NCI-H2171 treated with DMSO at 0.1 percent for 48 hours (cell line): ENCODE results near the gene WASF3.

Source experiments
- DNase-seq: peaks from one replicate; lab custom pipeline; 2025; lab: John Stamatoyannopoulos, UW

Gene WASF3

DNA sequence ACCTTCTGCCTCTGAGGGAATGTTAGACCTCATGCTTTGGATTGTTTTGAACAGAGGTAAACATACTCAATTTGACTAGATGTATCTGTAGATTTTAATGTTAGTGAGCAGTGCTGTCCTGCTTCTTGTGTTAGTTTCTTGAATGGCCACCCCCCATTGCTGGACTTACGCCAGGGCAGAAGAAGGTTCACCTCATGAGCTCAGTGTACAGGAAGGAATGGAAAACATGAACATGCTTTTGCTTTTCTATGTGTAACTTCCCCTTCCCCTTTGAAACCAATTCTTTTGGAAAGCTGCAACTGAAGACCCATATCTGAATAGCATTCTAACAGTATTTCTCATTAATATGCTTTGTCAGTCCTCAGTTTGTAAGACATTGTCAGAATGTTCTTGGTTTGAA lies 32.3 kb downstream of the WASF3 start:
- DNase-seq: no peak

DNA sequence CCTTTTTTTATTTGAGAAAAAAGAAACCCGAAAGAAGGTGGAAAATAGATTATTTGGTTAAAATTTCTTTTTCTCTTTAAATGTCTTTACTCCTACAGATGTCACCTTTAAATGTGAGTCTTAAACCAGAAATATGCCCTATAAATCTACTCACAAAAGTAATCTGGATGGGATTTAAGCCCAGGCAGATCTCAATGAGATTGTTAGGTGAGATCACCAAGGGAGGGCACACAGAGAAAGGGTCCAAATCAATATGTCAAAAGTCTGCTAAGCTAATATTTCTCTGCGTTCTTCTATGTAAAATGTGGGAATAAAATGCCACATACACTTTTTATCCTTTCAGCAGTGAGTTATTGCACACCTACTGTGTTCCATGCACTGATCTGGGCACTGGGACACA lies 32.9 kb downstream of the WASF3 start:
- DNase-seq: no peak

DNA sequence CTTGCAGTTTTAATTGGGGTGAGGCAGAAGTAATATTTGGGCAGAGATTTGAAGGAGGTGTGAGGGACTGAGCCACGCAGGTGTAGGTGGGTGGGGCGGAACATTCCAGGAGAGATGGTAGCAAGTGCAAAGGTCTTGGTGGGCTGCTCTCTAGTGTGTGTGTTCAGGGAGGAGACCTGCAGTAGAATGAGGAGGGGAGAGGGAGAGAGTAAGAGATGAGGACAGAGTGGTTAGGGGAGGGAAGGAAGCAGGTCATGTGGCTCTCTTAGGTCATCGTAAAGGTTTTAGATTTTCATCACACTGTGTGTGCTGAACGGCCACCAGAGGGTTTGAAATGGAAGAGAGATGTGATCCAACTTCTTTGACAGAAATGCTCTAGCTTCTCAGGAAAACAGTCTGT lies 33.5 kb downstream of the WASF3 start:
- no peak for DNase-seq

DNA sequence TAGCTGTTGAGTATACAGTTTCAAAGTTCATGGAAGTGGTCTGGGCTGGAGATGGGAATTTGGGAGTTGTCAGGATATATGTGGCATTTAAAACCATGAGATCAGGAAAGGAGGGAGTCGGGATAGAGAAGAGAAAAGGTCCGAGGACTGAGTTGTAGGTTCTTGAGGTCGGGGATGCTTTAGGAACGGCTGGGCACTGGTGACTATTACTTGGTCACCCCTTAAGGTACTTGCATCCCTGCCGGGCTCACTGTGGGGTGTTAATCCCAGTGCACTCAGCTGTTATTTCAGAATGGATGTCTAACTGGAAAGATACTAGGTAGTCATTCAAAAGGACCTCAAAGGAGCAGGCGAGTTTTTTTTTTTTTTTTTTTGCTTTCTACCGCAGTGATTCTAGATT lies 34.2 kb downstream of the WASF3 start:
- no peak for DNase-seq

DNA sequence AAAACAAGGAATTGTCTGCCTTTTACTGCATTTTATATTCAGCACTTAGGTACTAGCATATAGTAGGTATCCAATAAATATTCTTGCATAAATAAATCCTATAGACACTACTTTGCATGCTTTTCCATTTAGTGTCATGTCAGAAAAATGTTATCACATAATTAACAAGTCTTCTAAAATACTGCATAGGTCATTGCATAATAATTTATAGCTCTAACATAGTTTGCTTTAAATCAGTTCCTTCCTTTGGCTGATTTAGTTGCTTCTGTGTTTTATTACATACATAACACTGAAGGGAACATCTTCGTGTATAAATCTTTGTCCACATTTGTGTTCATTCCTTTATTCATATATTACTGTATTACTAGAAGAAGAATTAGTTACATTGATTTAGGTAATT lies 36.2 kb downstream of the WASF3 start:
- DNase-seq: no peak

DNA sequence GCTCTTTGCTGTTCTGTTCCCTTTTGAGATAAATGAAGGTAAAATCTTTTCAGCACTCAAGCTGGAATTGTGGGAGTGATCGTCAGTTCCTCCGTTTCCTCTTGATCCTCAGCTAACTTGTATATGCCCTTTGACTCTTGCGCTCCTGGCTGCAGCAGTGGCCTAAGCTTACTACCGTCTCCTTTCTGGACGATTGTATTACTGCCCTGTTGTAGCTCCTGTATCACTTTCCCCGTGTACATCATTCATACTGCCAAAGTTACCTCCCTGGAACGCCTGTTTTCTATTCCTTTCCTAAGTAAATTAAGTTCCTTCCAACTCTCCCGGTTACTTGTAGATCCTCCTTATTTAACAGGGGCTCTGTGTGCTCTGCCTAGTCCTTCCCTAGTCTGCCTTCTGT lies 36.9 kb downstream of the WASF3 start:
- no peak for DNase-seq

DNA sequence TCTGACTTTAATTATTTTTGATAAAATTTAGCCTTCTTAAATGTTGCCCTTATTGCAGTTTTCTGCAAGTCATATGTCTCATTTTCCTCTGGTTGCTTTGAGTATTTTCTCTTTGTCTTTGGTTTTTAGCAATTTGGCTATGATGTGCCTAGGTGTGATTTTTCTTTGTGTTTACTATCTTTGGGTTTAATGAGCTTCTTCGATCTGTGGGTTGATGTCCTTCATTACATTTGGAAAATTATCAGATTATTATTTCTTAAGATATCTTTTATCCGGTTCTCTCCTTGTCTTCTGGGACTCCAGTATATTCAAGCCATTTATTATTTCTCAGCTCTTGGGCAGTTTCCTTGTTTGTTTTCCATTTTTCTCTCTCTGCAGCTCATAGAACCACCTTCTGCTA lies 39.0 kb downstream of the WASF3 start:
- DNase-seq: no peak

DNA sequence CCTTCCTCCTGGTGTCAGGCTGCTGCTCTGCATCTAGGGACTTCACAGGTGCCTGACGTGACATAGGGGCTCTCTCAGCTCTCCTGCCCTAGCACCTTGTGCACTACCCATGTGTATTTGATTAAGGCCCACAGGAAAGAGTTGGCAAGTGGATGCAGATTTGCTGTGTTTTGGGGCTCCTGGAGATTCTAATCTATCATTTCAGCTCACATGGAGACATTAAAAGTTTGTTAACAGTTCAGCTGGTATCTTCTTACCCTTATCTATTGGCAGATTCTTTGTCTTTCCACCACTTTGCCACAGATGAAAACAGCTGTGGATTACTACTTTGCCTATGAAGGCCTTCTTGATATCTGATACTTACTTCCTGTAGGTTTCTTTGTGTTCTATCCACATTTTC lies 41.9 kb downstream of the WASF3 start:
- DNase-seq: peak; percentile 23

DNA sequence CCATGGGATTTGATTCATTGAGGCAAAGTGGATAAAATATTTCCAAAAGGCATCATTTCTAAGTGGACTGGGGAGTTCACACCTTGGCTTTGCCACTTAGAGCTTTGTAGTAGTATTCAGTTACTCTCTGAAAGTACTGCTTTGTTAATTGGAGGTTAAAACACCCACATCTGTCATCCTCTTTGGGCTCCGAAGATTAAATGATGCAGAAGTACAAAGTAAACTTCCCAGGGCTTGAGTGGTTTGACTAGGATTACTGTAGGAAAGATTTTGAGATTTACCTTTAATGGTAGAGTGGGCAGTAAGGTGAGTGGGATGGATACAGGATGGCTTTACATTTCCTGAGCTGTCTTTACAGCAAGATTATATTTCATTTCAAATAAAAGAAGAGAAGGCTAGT lies 42.4 kb downstream of the WASF3 start:
- peak; percentile 74 for DNase-seq

DNA sequence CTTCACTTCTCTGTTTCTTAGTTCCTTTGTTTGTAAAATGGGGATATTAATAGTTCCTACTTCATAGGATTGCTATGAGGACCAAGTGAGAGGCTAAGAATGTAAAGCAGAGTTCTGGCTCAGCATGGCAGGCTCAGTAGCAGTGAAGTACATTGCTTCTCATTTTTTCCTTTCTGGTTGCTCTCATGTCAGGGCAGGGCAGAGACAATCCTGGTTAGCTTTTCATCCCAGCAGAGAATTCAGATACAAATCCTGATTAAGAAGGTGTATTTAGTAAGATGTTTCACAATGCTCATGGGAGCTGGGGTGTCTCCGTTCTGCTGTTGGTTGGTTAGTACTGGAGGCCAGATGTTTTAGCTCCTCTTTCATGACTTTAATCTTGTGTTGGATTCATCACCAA lies 42.9 kb downstream of the WASF3 start:
- DNase-seq: no peak

DNA sequence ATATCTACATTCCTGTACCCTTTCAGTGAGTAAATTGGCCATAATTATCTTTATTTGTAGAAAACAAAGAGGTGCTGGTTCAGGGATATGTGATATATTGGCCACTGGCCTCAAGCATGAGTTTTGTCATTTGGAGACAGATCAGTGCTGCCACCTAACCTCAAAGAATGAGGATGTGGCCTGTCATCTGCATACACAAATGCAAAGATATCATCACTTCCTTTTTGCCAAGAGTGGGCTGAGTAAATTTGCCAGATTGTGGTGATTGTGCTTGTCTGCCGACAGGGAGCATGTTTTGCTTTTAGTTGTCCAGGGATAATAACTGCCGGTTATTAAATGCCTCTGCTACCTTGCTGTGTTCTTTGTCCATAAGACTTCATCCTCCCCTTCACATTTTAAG lies 44.2 kb downstream of the WASF3 start:
- no peak for DNase-seq

DNA sequence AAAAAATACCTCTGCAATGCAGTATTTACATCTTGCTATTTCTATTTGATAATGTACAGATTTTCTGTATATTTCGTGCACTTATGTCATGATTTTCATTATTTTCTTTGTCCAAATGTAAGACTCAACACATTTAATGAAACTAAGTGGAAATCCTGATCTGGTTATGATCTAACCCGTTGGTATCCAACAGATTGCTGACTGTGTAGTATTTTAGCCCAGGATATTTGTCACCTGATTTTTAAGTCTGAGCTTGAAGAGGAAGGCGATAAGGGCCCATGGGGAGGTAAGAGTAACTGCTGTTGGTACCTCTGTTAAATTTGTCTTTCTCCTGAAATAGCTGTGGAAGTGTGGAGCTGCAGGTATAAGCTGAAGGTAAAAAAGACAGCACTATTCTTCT lies 45.3 kb downstream of the WASF3 start:
- no peak for DNase-seq

DNA sequence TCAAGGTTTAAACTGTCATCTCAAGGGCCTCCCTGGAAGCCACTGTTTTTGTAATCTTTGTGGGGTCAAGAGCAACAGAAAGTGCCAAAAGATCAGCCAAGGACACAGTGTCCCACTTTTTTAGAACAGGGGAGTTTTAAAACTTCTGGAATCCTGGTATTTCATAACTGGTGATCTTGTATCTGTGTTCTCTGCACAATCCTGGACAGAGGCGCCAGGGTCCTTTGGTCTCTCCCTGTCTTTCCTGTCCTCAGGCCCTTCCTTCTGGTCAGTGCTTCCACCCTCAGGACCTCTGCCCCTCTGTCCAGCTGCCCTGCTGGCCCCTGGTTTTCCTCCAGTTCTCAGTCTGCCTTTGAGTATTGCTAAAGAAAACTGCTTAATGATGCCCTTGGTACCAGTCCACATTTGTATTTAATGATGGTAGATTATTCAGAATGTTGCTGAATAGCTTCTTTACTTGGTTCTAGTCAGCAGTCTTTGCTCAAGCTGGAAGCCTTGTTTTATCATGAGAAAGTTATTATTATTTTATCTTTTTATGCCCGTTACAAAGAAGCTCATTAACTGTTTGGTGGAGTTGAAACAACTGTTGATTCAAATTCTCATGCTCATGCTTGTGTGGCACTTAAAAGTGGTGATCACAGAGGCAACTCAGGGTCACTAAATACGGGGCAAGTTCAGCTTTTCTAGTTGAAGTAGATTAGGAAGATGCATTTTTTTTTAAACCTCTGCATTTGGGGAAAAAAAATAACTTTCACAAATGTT lies 47.5 kb downstream of the WASF3 start:
- no peak for DNase-seq

DNA sequence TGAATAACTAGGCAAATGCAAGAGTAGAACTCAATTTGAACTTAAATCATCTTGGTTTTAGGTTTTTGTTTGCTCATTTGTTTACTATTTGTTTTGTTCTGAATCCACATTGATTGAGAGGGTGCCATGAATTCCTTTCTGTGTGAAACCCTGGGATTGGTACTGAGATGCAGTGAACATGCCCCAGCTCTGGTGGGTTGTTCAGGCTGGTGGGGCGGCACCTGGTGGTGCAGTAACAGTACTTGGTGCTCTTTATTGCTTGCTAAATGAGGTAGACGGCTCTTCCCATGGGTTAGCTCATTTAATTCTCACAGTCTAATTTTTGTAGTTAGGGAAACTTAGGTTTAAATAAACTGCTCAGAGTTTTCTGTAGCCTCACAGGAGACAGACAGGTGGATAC lies 48.4 kb downstream of the WASF3 start:
- no peak for DNase-seq

DNA sequence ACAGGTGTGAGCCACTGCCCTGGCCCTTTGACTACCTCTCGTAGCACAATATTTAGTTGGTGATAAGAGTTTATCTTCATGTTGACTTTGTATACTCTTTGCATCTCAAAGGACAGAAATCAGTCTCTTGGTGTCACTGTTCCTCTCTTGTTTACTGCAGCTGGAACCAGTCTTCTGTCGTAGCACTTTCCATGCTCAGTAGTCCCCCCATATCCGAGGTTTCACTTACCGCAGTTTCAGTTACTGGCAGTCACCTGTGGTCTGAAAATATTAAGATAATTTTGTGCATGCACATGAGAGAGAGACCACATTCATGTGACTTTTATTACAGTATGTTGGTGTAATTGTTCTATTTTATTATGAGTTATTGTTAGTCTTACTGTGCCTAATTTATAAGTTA lies 49.1 kb downstream of the WASF3 start:
- DNase-seq: no peak

DNA sequence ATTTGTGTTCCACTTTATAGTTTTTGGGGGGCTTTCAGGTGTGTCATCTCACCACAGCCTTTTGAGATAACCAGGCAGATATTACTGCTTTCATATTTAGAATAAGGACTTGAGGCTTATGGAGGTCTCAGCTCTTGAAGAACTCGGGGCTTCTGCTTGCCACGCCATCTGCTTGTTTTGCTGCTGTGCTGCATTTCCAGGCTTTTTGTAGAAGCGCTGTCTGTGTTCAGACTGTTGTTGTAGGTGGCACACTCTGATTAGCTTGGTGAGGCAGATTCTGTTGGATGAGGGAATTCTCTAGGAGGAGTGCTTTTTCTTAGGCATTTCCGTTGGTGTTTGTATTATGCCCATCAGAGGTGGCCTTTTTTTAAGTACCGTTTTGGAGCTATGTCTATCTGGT lies 57.2 kb downstream of the WASF3 start:
- peak; percentile 5 for DNase-seq

DNA sequence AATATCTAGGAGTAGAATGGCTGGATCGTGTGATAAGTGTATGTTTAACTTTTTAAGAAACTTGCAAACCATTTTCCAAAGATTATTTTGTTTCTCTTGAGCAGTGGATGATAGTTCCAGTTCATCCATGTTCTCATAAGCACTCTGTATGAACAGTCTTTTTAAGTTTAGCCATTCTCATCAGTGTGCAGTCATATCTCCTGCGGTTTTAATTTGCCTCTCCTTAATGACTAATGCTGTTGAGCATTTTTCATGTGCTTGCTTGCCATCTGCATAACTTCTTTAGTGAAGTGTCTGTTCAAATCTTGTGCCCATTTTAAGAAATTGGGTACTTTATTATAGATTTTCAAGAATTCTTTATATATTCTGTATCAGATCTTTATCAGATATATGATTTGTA lies 58.6 kb downstream of the WASF3 start:
- no peak for DNase-seq

DNA sequence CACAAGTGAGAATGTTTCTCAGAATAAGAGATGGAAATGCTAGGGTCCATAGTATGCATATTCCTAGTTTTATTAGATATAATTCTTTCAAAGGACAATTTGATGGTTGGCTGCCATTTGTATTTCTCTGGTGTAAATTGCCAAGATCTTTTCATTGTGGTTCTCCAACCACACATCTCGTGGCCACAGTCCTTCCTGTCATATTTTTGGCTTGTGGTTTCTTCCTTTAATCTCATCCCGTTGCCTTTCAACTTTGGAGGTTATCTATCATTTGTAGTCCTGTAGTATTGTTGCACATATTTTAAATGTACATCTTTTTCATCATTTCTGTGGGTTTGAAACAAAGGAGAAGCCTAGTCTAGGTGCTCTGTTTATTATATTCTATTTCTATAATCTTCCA lies 61.2 kb downstream of the WASF3 start:
- DNase-seq: no peak

DNA sequence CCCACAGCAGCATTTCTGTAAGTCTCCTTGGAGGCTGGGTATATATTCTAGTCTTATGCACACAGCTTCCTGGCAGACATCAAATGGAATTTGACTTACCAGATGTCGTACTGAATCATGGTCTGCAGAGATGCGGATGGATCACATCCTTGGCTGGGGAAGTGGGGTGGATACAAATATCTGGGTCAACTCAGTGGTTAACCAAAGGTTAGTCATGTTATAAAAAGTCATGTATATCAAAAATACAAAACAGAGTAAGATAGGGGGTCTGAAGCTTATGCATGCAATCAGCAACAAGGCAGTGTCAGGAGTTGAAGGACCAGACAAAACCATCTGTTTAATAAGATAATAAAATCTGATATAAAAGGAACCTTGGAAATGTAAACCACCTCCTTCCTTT lies 61.9 kb downstream of the WASF3 start:
- no peak for DNase-seq

DNA sequence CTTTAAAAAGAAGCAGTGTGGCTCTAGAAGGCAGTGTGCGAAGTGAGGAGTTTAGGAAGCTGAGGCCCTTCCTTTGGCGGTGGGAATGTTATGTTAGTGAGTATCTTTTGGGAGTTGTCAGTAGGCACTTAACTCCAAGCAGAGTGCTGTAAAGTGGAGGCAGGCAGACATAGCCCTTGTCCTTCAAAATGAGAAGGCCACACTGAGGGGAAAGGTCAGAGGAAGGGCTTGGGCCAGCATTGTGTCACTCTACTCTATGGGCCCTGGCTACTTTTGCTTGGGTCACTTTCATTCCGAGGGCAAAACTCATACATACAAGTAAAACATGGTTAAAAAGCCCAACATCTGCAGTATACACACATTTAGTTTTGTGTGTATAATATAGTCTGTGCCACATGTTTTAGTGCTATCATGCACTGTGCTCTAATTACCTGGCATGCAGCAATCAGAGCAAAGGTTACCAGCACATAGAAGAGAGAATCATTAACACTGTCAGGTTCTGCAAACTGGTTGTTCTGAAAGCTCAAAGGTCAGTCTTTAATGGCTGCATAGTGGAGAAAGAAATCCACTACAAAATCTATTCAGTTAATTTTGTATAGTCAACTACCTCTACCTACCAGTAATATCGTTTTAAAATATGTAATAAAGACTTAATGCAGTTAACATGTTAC lies 64.4 kb downstream of the WASF3 start:
- no peak for DNase-seq

DNA sequence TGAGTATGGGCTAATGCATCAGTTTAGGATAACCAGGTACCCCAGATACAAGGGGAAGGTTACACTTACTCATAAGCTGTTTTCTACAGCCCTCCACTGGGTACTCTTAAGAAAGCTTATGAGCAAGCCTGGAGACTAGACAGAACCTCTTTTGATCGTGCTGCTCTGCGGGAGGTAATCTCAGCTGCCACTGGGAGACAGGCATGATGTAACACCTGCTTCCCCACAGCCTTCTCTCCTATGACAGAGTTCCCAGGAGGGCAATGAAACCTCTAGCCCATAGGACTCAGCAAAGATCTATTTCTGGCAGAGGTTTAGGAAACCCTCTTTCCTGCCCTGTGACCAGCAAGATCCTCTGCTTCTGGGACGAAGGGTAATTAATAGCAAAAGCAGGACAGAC lies 65.6 kb downstream of the WASF3 start:
- DNase-seq: peak; percentile 21

DNA sequence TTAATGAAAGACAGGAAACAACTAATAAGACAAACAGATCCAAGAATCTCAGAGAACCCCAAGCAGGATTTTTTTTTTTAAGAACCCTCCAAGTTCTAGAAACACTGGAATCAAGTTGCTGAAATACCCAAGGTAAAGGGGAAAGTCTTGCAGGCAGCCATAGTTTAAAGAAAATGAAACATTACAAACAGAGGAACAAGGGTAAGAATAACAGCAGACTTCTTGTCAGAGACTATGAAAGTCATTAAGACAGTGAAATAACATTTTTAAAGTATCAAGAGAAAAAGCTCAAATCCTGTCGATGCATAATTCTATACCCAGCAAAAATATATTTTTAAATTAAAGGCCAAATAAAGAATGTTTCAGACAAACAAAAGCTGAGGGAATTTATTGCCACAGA lies 67.1 kb downstream of the WASF3 start:
- no peak for DNase-seq

DNA sequence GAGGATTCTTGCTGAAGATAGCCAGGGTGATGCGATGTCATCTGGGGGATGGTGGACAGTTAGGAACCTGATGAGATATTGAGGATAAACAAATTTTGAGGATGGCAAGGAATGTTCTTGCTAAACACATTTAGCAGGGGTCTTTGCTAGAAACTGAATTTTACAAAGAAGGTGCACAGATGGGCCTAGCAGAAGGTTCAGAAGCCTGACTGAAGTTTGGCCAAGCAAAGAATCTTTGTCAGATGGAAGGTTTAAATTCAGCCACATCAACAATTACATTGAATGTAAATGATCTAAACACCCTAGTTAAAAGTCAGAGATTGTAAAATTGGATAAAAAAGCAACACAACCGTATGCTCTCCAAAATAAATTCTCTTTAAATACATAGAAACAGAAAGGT lies 68.8 kb downstream of the WASF3 start:
- no peak for DNase-seq

DNA sequence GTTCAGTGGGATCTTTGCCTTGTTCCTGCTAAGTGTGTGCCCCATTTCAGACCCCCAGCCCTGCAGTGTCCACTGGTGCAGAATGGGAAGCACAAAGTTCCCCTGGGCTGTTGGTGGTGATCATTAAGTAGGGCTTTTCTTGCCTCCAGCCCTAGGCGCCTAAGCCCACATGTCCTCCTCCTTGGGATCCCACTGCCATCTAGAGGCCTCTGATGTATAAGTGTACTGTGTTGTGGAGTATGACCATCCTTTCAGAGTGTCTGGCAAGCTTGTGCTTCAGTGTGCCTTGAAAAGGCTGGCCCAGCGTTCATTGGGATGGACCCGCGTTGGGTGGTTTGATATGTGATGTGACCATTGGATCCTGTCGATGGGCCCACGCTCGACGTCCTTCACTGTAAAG lies 71.2 kb downstream of the WASF3 start:
- no peak for DNase-seq
